Right cardiac atrium (tissue), 5 donors: ENCODE data around the gene MAML3. TPM values are rescaled to one million over a fixed set of nuclear protein-coding genes. Genes with fewer than 3 reads are reported as not detected.

Source experiments
- ATAC-seq, 2 donors: fragments of 200-7000 bp; cut with Tn5 transposase; one replicate each; pipeline versions ENCODE4 v1.8.0 to v1.9.1; 2020; ENCODE audit warnings: moderate library complexity in 2 of 2, mild to moderate bottlenecking in 1 of 2
- DNase-seq, 3 donors: peaks; one replicate each; pipeline ENCODE4 v3.0.0-alpha.2; 2020
- H3K27ac ChIP-seq: one replicate; pipeline ENCODE4 v1.5.1; 2013; ENCODE audit warnings: mild to moderate bottlenecking, low read length, control low read depth, moderate library complexity
- H3K27me3 ChIP-seq: one replicate; pipeline ENCODE4 v1.6.1; 2013; ENCODE audit not compliant: control insufficient read depth, insufficient read depth
- H3K4me1 ChIP-seq: one replicate; pipeline ENCODE4 v1.6.1; 2013; ENCODE audit warnings: low read length; ENCODE audit not compliant: control insufficient read depth, insufficient read depth
- H3K4me3 ChIP-seq: one replicate; pipeline ENCODE4 v1.5.1; 2013; ENCODE audit warnings: low read length, control low read depth
- H3K9me3 ChIP-seq: one replicate; pipeline ENCODE4 v1.6.1; 2013; ENCODE audit warnings: low read length; ENCODE audit not compliant: control insufficient read depth
- WGBS: extraction: QIAGEN DNeasy Blood & Tissue Kit; methylation state at CpG from one replicate; pipeline ENCODE4 v1.1.7; 2013; 5-methylcytosine and 5-hydroxymethylcytosine counted together
- intact Hi-C, 4 donors: fragments of 100-400 bp; cut with DNase I; formaldehyde crosslinking; loops; one replicate each; pipeline versions ENCODE4 v1.11.0 to v1.14.0; 2022 to 2023
- polyA plus RNA-seq: library from polyadenylated mRNA; stranded (reverse); fragments of 200-250 nt; gene quantifications from one replicate; pipeline ENCODE4 v1.2.3, GENCODE V29; 2013
- total RNA-seq, 4 donors: library from RNA; stranded (reverse); fragmentation: NEBNext Ultra II Directional; extraction: Animal tissue kit (Norgen Biotek cat#: 25700); gene quantifications; one replicate each; pipeline ENCODE4 v1.2.1, GENCODE V29; 2021
- donor health status: healthy with polysubstance abuse.
- donor health status: DM: no; HTN: yes; CAD: no.
- donor health status: DM: no; HTN: no; CAD: no.
- donor health status: DM: no; HTN: yes; CAD: no; lungs with severe emphysema.
- donor health status: DM: yes; HTN: yes; CAD: no.

The MAML3 gene
- total and polyA plus RNA-seq, 5 donors: 1.6 to 4.2 (median 3.2) TPM

GRCh38 chr4:139735381-139736273 is 418.4 kb downstream of the MAML3 start:
- Histone ChIP-seq H3K27ac (peak overlapping the region; percentile 63), H3K4me3 (peak overlapping the region; percentile 49), H3K9me3 (no peaks in the 10 kb centered on the region), H3K27me3 (no peaks in the 10 kb centered on the region), H3K4me1 (peaks cover 6% of the 10 kb centered on the region)
- intact Hi-C loops: loop anchor here (2.0 to 10.0 kb wide), 5 partner anchors 279 to 519 kb away; partner anchors contain the start of gene MAML3 (in 2 of the 4)
- 13% methylated on average over 59 of the region's 59 CpGs for WGBS
- peak; percentile 3 to 14 for ATAC-seq
- peak; percentile 40 to 75 (median 66) for DNase-seq

- ATAC-seq: peak; percentile 94 to 95
- H3K4me1 ChIP-seq: peaks cover 2% of the 10 kb centered on the region
- H3K27ac ChIP-seq: peak overlapping the region; percentile 57
- intact Hi-C loops: loop anchor here (5.0 to 10.0 kb wide), 6 partner anchors 280 to 520 kb away; partner anchors contain the start of gene MAML3 (in 3 of the 4)
- DNase-seq: peak; percentile 88 to 96 (median 95)
- no peaks in the 10 kb centered on the region for H3K9me3 ChIP-seq
- peak overlapping the region; percentile 49 for H3K4me3 ChIP-seq
- WGBS: under 1% methylated on average over 42 of the region's 42 CpGs
- no peaks in the 10 kb centered on the region for H3K27me3 ChIP-seq
Measured at GRCh38 chr4:139734875-139735380, 419.1 kb downstream of the MAML3 start.

GRCh38 chr4:139734201-139734874 is 419.6 kb downstream of the MAML3 start:
- 7% methylated on average over 14 of the region's 14 CpGs for WGBS
- Histone ChIP-seq H3K27ac (peak overlapping the region; percentile 28), H3K9me3 (no peaks in the 10 kb centered on the region), H3K27me3 (no peaks in the 10 kb centered on the region), H3K4me1 (no peaks in the 10 kb centered on the region), H3K4me3 (peak overlapping the region; percentile 49)
- intact Hi-C loops: loop anchor here (5.0 to 10.0 kb wide), 6 partner anchors 280 to 520 kb away; partner anchors contain the start of gene MAML3 (in 3 of the 4)
- DNase-seq (no peak), ATAC-seq (peak; percentile 25)

GRCh38 chr4:139732991-139733570 is 420.9 kb downstream of the MAML3 start:
- DNase-seq (peak in 2 of 3 donors; percentile 50 to 64), ATAC-seq (peak in 1 of 2 donors; percentile 38)
- WGBS: 27% methylated on average over 4 of the region's 4 CpGs
- Histone ChIP-seq H3K4me1 (no peaks in the 10 kb centered on the region), H3K27me3 (no peaks in the 10 kb centered on the region), H3K27ac (no peak overlapping the region), H3K4me3 (no peak overlapping the region), H3K9me3 (no peaks in the 10 kb centered on the region)
- intact Hi-C loops: loop anchor here (5.0 to 10.0 kb wide), 6 partner anchors 282 to 522 kb away; partner anchors contain the start of gene MAML3 (in 3 of the 4)

- H3K4me3 ChIP-seq: no peak overlapping the region
- 98% methylated on average over 3 of the region's 3 CpGs for WGBS
- no peaks in the 10 kb centered on the region for H3K9me3 ChIP-seq
- DNase-seq (no peak), ATAC-seq (no peak)
- H3K27me3 ChIP-seq: no peaks in the 10 kb centered on the region
- no peak overlapping the region for H3K27ac ChIP-seq
- no peaks in the 10 kb centered on the region for H3K4me1 ChIP-seq
- intact Hi-C loops: no loop called here
Measured at GRCh38 chr4:139728840-139729239, 425.1 kb downstream of the MAML3 start.

GRCh38 chr4:139728146-139728545 is 425.8 kb downstream of the MAML3 start:
- no peak for DNase-seq
- Histone ChIP-seq H3K9me3 (no peaks in the 10 kb centered on the region), H3K27me3 (no peaks in the 10 kb centered on the region), H3K4me3 (no peak overlapping the region), H3K4me1 (no peaks in the 10 kb centered on the region), H3K27ac (no peak overlapping the region)
- no peak for ATAC-seq
- intact Hi-C loops: no loop called here
- 96% methylated on average over 4 of the region's 4 CpGs for WGBS

GRCh38 chr4:139726615-139727014 is 427.4 kb downstream of the MAML3 start:
- WGBS: 94% methylated on average over 3 of the region's 3 CpGs
- H3K27me3 ChIP-seq: no peaks in the 10 kb centered on the region
- ATAC-seq (no peak), DNase-seq (no peak)
- H3K27ac ChIP-seq: no peak overlapping the region
- intact Hi-C loops: no loop called here
- no peak overlapping the region for H3K4me3 ChIP-seq
- no peaks in the 10 kb centered on the region for H3K9me3 ChIP-seq
- H3K4me1 ChIP-seq: no peaks in the 10 kb centered on the region

GRCh38 chr4:139725236-139725635 is 428.7 kb downstream of the MAML3 start:
- no peak for ATAC-seq
- no peak for DNase-seq
- H3K27ac ChIP-seq: no peak overlapping the region
- H3K9me3 ChIP-seq: no peaks in the 10 kb centered on the region
- H3K27me3 ChIP-seq: no peaks in the 10 kb centered on the region
- intact Hi-C loops: no loop called here
- no peak overlapping the region for H3K4me3 ChIP-seq
- WGBS: 93% methylated on average over 2 of the region's 2 CpGs
- no peaks in the 10 kb centered on the region for H3K4me1 ChIP-seq

GRCh38 chr4:139721789-139722188 is 432.2 kb downstream of the MAML3 start:
- Histone ChIP-seq H3K27me3 (no peaks in the 10 kb centered on the region), H3K27ac (no peak overlapping the region), H3K4me3 (no peak overlapping the region), H3K4me1 (no peaks in the 10 kb centered on the region), H3K9me3 (no peaks in the 10 kb centered on the region)
- WGBS: 72% methylated on average over 4 of the region's 4 CpGs
- intact Hi-C loops: no loop called here
- ATAC-seq (no peak), DNase-seq (no peak)

GRCh38 chr4:139720806-139721205 is 433.2 kb downstream of the MAML3 start:
- DNase-seq (no peak), ATAC-seq (no peak)
- Histone ChIP-seq H3K4me3 (no peak overlapping the region), H3K4me1 (no peaks in the 10 kb centered on the region), H3K27ac (no peak overlapping the region), H3K9me3 (no peaks in the 10 kb centered on the region), H3K27me3 (no peaks in the 10 kb centered on the region)
- intact Hi-C loops: no loop called here
- WGBS: 82% methylated on average over 6 of the region's 6 CpGs
